Right forelimb (tissue), 1 donor: ENCODE measurements around the gene MMEL1.

Experiments used
- DNase-seq: peaks from one replicate; pipeline ENCODE4 v3.0.0-alpha.2; 2018

MMEL1 gene

DNA sequence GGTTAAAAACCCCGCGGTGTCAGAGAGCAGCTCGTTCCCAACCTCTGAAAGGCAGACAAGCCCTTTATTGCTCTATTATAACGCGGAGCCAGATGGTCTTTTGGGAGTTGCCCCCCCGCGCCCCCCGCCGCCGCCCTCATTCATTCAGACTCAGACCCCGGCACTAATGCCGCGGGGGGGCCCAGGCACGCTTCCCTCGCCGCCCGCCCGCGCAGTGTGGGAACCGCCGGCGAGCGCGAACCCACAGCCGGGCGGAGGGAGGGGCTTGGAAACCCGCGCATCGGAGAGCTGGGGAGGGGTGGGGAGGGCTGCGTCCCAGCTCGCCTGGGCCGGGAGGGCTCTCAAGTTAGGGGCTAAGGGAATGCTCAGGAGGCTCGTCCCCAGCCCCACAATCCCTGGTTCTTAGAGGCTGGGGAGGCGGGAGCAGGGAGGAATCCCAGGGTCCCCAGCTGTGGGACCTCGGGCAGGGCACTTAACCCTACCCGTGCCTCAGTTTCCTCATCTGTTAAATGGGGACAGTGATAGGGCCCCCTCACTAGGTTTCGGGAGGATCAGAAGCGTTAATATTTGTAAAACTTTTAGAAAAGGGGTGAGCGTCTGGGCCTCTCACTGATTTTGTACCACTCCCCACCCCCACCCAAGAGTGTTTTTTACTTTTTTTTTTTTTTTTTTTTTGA lies 91.9 kb downstream of the MMEL1 start:
- DNase-seq, result no peak
